ENCODE results near the gene SLCO1A2.

SLCO1A2 gene

GRCh38 chr12:21350975-21351374 is 16.3 kb upstream of the SLCO1A2 start:
- no peaks in the 10 kb centered on the region for H3K36me3 ChIP-seq (ENCODE audit: control insufficient read depth, low read depth, low read length)
- H3K27ac ChIP-seq (ENCODE audit: low read length), result no peak overlapping the region
- peaks cover 3% of the 10 kb centered on the region for H3K4me1 ChIP-seq (ENCODE audit: control insufficient read depth, low read depth, low read length)
- no peaks in the 10 kb centered on the region for H3K27me3 ChIP-seq (ENCODE audit: control insufficient read depth, insufficient read depth, low read length)
- H3K4me3 ChIP-seq (ENCODE audit: low read length), result no peak overlapping the region
- H3K9me3 ChIP-seq (ENCODE audit: control insufficient read depth, low read depth, low read length), result no peaks in the 10 kb centered on the region
- no peak overlapping the region for H3K9ac ChIP-seq (ENCODE audit: low read length)

GRCh38 chr12:21346542-21347205 is 12.0 kb upstream of the SLCO1A2 start:
- Histone ChIP-seq H3K9me3 (ENCODE audit: control insufficient read depth, low read depth, low read length) (no peaks in the 10 kb centered on the region), H3K4me1 (ENCODE audit: control insufficient read depth, low read depth, low read length) (peaks cover 14% of the 10 kb centered on the region), H3K27ac (ENCODE audit: low read length) (no peak overlapping the region), H3K4me3 (ENCODE audit: low read length) (no peak overlapping the region), H3K27me3 (ENCODE audit: control insufficient read depth, insufficient read depth, low read length) (no peaks in the 10 kb centered on the region), H3K9ac (ENCODE audit: low read length) (no peak overlapping the region), H3K36me3 (ENCODE audit: control insufficient read depth, low read depth, low read length) (no peaks in the 10 kb centered on the region)

GRCh38 chr12:21343636-21344035 is 8.9 kb upstream of the SLCO1A2 start:
- no peak overlapping the region for H3K4me3 ChIP-seq (ENCODE audit: low read length)
- H3K9me3 ChIP-seq (ENCODE audit: control insufficient read depth, low read depth, low read length), result no peaks in the 10 kb centered on the region
- H3K9ac ChIP-seq (ENCODE audit: low read length), result no peak overlapping the region
- no peaks in the 10 kb centered on the region for H3K27me3 ChIP-seq (ENCODE audit: control insufficient read depth, insufficient read depth, low read length)
- no peaks in the 10 kb centered on the region for H3K36me3 ChIP-seq (ENCODE audit: control insufficient read depth, low read depth, low read length)
- H3K27ac ChIP-seq (ENCODE audit: low read length), result no peak overlapping the region
- peaks cover 20% of the 10 kb centered on the region for H3K4me1 ChIP-seq (ENCODE audit: control insufficient read depth, low read depth, low read length)

GRCh38 chr12:21341769-21342168 is 7.1 kb upstream of the SLCO1A2 start:
- H3K4me3 ChIP-seq (ENCODE audit: low read length), result no peak overlapping the region
- H3K27ac ChIP-seq (ENCODE audit: low read length), result no peak overlapping the region
- H3K27me3 ChIP-seq (ENCODE audit: control insufficient read depth, insufficient read depth, low read length), result no peaks in the 10 kb centered on the region
- no peak overlapping the region for H3K9ac ChIP-seq (ENCODE audit: low read length)
- no peaks in the 10 kb centered on the region for H3K9me3 ChIP-seq (ENCODE audit: control insufficient read depth, low read depth, low read length)
- H3K36me3 ChIP-seq (ENCODE audit: control insufficient read depth, low read depth, low read length), result no peaks in the 10 kb centered on the region
- H3K4me1 ChIP-seq (ENCODE audit: control insufficient read depth, low read depth, low read length), result peaks cover 24% of the 10 kb centered on the region

GRCh38 chr12:21340403-21340802 is 5.7 kb upstream of the SLCO1A2 start:
- Histone ChIP-seq H3K27ac (ENCODE audit: low read length) (no peak overlapping the region), H3K4me1 (ENCODE audit: control insufficient read depth, low read depth, low read length) (peaks cover 24% of the 10 kb centered on the region), H3K36me3 (ENCODE audit: control insufficient read depth, low read depth, low read length) (no peaks in the 10 kb centered on the region), H3K9me3 (ENCODE audit: control insufficient read depth, low read depth, low read length) (no peaks in the 10 kb centered on the region), H3K27me3 (ENCODE audit: control insufficient read depth, insufficient read depth, low read length) (no peaks in the 10 kb centered on the region), H3K4me3 (ENCODE audit: low read length) (no peak overlapping the region), H3K9ac (ENCODE audit: low read length) (no peak overlapping the region)

- no peak overlapping the region for H3K27ac ChIP-seq (ENCODE audit: low read length)
- no peaks in the 10 kb centered on the region for H3K36me3 ChIP-seq (ENCODE audit: control insufficient read depth, low read depth, low read length)
- no peaks in the 10 kb centered on the region for H3K9me3 ChIP-seq (ENCODE audit: control insufficient read depth, low read depth, low read length)
- no peak overlapping the region for H3K4me3 ChIP-seq (ENCODE audit: low read length)
- H3K4me1 ChIP-seq (ENCODE audit: control insufficient read depth, low read depth, low read length), result peaks cover 20% of the 10 kb centered on the region
- no peaks in the 10 kb centered on the region for H3K27me3 ChIP-seq (ENCODE audit: control insufficient read depth, insufficient read depth, low read length)
- H3K9ac ChIP-seq (ENCODE audit: low read length), result no peak overlapping the region
Observed at GRCh38 chr12:21339921-21340320, 5.2 kb upstream of the SLCO1A2 start.

GRCh38 chr12:21337959-21338744 is 3.4 kb upstream of the SLCO1A2 start:
- no peak overlapping the region for H3K4me3 ChIP-seq (ENCODE audit: low read length)
- no peak overlapping the region for H3K27ac ChIP-seq (ENCODE audit: low read length)
- no peaks in the 10 kb centered on the region for H3K36me3 ChIP-seq (ENCODE audit: control insufficient read depth, low read depth, low read length)
- H3K27me3 ChIP-seq (ENCODE audit: control insufficient read depth, insufficient read depth, low read length), result no peaks in the 10 kb centered on the region
- no peak overlapping the region for H3K9ac ChIP-seq (ENCODE audit: low read length)
- peaks cover 10% of the 10 kb centered on the region for H3K4me1 ChIP-seq (ENCODE audit: control insufficient read depth, low read depth, low read length)
- H3K9me3 ChIP-seq (ENCODE audit: control insufficient read depth, low read depth, low read length), result peaks cover 6% of the 10 kb centered on the region

- Histone ChIP-seq H3K27ac (ENCODE audit: low read length) (no peak overlapping the region), H3K9ac (ENCODE audit: low read length) (no peak overlapping the region), H3K36me3 (ENCODE audit: control insufficient read depth, low read depth, low read length) (no peaks in the 10 kb centered on the region), H3K27me3 (ENCODE audit: control insufficient read depth, insufficient read depth, low read length) (no peaks in the 10 kb centered on the region), H3K9me3 (ENCODE audit: control insufficient read depth, low read depth, low read length) (peaks cover 13% of the 10 kb centered on the region), H3K4me1 (ENCODE audit: control insufficient read depth, low read depth, low read length) (peaks cover 10% of the 10 kb centered on the region), H3K4me3 (ENCODE audit: low read length) (no peak overlapping the region)
Observed at GRCh38 chr12:21337453-21337852, 2.7 kb upstream of the SLCO1A2 start.

GRCh38 chr12:21336656-21337055 is 1.9 kb upstream of the SLCO1A2 start:
- Histone ChIP-seq H3K4me1 (ENCODE audit: control insufficient read depth, low read depth, low read length) (peaks cover 10% of the 10 kb centered on the region), H3K9me3 (ENCODE audit: control insufficient read depth, low read depth, low read length) (peaks cover 19% of the 10 kb centered on the region), H3K27ac (ENCODE audit: low read length) (no peak overlapping the region), H3K36me3 (ENCODE audit: control insufficient read depth, low read depth, low read length) (no peaks in the 10 kb centered on the region), H3K27me3 (ENCODE audit: control insufficient read depth, insufficient read depth, low read length) (no peaks in the 10 kb centered on the region), H3K9ac (ENCODE audit: low read length) (no peak overlapping the region), H3K4me3 (ENCODE audit: low read length) (no peak overlapping the region)

- no peak overlapping the region for H3K9ac ChIP-seq (ENCODE audit: low read length)
- H3K4me1 ChIP-seq (ENCODE audit: control insufficient read depth, low read depth, low read length), result no peaks in the 10 kb centered on the region
- no peak overlapping the region for H3K27ac ChIP-seq (ENCODE audit: low read length)
- no peaks in the 10 kb centered on the region for H3K27me3 ChIP-seq (ENCODE audit: control insufficient read depth, insufficient read depth, low read length)
- H3K36me3 ChIP-seq (ENCODE audit: control insufficient read depth, low read depth, low read length), result no peaks in the 10 kb centered on the region
- peaks cover 57% of the 10 kb centered on the region for H3K9me3 ChIP-seq (ENCODE audit: control insufficient read depth, low read depth, low read length)
- no peak overlapping the region for H3K4me3 ChIP-seq (ENCODE audit: low read length)
Observed at GRCh38 chr12:21330682-21331253, 3.9 kb downstream of the SLCO1A2 start.

- Histone ChIP-seq H3K4me3 (ENCODE audit: low read length) (no peak overlapping the region), H3K27me3 (ENCODE audit: control insufficient read depth, insufficient read depth, low read length) (no peaks in the 10 kb centered on the region), H3K9ac (ENCODE audit: low read length) (no peak overlapping the region), H3K27ac (ENCODE audit: low read length) (no peak overlapping the region), H3K9me3 (ENCODE audit: control insufficient read depth, low read depth, low read length) (peaks cover 51% of the 10 kb centered on the region), H3K4me1 (ENCODE audit: control insufficient read depth, low read depth, low read length) (peaks cover 17% of the 10 kb centered on the region), H3K36me3 (ENCODE audit: control insufficient read depth, low read depth, low read length) (no peaks in the 10 kb centered on the region)
Observed at GRCh38 chr12:21328578-21328977, 6.1 kb downstream of the SLCO1A2 start.
